IPS-NIHi11 (cell line): ENCODE data around the gene HEXB.
"Not testable (repeated sequence)": the region's sequence is repeated elsewhere in the genome, so short reads cannot be mapped to it uniquely, and the experiment has no call there.

ENCODE experiments used
- DNase-seq: peaks from one replicate; pipeline ENCODE4 v3.0.0; 2012; ENCODE audit warnings: mixed read lengths, low spot score

Gene HEXB

GRCh38 chr5:74659172-74659571 lies 25.9 kb upstream of the HEXB start:
- no peak for DNase-seq

DNA sequence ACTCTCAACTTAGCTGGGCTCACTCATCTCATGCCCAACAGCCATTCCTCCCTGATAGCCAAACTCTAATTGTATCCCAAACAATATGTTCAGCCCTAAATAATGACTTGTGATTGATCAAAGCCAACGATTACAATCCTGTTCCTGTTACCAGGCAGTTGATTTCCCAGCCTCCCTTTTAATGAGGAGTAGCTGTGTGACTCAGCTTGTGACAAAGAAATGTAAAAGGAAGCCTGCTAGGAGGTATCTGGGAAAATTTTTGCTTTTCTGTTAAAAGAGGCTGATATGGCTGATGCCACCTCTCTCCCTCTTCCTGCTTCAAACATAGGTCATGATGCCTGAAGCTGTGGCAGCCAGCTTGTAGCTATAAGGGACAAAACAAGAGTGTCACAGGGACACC lies 24.9 kb upstream of the HEXB start:
- DNase-seq = no peak

DNA sequence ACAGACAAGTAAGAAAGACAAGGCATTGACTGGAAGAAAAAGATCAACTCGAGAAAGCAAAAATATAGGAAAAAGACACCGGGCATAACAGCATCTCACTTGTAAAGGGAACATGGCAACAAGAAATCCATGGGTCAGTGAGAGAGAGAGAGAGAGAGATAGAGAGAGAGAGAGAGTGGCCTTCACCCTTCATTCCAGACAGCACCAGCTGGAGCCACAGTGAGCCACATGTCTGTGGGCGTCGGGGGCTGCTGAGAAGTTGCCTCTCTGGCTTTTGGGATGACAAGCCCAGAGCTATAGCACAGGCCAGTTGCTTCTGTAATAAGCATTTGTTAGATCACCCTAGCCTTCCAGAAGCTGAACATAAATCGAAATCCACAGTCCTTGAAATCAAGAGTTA lies 24.2 kb upstream of the HEXB start:
- DNase-seq = no peak

DNA sequence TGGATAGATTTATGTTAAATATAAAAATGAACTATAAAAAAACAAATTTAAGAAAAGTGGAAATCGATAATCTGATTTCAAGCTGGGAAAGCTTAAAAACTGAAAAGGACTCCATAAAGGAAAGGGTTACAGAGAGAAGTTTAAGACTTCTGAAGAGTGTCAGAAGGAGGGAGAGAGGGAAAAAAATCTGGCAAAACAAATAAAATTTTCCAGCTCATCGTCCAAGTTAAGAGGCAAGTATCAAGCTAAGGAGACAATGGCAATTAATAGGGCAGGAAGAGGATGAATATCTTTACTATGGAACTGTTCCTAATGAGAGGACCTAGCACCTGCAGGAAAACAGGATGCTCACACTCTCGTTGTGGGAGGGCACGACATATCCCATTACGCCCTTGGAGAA lies 20.5 kb upstream of the HEXB start:
- no peak for DNase-seq

DNA sequence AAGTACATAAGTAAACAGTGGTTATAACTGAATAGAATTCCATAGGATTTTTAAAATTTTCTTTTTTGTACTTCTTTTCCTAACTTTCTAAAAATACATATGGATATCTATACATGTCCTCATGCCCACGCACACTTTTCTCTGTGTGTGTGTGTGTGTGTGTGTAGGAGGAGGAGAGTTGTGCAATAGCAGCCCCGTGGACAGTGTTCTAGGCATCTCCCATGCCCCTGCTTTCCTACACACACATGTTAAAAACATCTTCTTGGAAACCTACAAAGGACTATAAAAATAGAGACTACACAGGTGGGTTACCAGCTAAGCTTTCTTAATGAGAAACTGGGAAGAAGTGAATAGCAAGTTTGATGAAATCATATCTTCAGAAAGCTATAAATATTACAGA lies 19.8 kb upstream of the HEXB start:
- DNase-seq = no peak

DNA sequence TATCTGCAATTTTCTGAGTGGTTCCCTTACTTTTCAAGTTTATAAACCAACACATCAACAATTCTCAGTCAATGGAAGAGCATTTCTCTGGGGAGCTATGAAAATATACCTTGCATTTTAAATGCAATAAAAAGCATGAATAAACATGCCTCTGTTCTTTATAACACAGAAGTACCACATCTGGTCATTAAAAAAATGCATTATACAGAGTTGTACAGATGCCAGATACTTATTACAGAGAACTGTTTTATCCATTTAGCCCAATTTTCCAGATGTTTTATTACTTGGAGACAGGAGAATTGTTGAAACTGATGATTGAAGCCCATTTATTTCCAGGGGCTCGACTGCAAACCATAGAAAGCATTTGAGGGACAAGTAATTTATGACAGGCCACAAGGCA lies 19.2 kb upstream of the HEXB start:
- no peak for DNase-seq

DNA sequence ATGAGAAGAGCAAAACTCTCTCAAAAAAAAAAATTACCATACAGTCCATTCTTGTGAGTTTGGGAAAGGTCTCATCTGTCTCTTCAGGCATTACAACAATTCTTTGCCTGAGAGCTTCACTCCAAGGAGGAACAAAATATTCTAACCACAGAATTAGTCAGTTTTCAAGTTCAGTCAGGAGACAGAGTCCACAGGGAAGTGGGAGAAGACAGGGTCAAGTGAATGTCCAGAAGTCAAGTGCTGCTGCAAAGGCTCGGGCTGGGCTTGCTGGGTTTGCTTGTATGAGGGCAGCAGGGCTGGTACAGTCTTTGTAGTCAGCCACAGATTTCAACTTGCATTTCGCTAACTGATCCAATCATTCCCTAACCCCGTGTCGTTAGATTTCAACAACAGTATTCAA lies 17.6 kb upstream of the HEXB start:
- DNase-seq = no peak

DNA sequence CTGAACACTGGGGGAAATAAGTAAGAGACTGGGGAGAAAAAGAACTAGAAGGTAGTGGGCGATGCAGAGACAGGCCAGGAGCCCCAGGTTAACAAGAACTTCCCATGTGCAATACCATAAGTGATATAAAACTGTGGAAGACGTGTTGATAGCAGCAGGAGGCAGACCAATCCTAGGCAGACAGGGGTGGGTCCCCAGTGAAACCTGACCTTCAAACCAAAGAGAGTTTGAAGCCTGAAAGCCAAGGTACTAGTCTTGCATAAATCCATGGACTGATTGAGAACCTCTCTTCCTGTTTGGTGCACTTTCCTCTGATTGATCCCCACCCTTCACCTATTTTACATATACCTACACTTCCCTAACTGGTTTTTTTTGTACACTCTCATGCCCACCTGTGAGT lies 15.2 kb upstream of the HEXB start:
- DNase-seq = no peak

DNA sequence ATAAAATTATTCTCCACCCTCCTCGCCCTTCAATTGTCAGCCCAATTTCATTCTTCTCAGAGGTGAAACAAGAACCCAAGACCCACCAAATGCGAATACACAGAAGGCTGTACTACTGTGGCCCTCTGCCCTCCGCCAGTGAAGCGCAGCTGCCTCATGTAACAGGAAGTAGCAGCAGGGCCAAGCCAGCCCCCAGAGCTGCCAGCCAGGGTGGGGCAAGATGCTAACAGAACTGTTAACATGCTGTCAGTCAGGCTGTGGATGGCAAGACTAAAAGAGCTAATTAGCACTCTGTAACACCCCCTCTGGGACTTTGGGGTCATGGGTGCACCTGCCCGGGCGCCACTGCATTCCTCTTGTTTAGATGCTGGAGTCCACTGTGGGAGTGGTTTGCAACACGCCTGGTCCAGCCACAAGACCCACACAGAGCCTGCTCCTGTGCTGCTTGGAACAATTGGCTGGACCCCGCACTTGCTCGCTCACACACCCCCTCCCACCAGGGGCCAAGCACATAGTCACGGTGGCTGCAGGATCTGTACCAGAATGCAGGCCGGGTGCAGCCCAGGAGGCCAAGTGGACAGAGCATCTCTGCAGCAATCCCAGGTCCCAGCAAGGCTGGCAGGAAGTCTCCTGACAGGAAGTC lies 14.5 kb upstream of the HEXB start:
- DNase-seq = no peak

DNA sequence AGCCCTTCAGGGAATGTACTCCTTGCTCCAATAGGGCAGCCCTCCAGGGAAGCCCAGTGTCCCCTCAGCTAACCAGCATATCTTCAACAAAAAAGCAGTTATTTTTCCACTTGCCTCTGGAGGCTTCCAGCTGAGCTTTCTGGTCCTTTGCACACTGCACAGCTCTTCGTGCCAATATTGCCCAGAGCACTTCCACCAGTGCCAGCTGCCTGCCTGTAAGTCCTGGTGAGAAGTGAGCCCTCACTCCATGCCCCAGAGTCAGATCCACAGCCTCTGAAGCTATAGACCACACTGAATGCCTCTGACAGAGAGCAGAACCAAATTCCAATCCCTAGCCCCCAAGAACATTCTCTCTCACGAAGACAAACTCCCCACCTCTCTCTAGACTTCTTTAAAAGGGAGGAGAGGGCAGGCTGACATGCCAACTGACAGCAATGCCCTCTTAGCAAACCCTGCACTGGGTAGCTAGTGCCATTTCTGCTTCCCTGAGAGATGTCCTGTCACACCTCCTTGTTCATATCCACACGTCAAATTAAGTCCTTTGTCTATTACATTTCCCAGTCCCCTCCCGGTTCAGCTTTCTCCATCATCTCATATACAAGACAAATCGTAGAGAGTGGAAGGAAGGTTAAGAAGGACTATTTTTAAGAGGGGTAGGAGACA lies 12.7 kb upstream of the HEXB start:
- no peak for DNase-seq

GRCh38 chr5:74673011-74673790 lies 11.8 kb upstream of the HEXB start:
- no peak for DNase-seq

- DNase-seq = not testable (repeated sequence)
Measured at GRCh38 chr5:74676466-74676865, 8.6 kb upstream of the HEXB start.

DNA sequence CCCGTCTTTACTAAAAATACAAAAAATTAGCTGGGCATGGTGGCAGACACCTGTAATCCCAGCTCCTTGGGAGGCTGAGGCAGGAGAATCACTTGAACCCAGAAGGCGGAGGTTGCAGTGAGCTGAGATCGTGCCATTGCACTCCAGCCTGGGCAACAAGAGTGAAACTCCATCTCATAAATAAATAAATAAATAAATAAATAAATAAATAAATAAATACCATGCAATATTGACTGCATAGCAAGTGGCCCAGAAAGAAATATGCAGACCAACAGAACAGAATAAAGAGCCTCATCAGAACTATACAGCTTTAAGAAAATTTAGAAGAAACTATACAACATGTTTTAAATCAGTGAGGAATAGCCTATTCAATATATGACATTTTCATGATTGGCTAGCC lies 6.9 kb upstream of the HEXB start:
- not testable (repeated sequence) for DNase-seq

GRCh38 chr5:74679300-74679699 lies 5.7 kb upstream of the HEXB start:
- not testable (repeated sequence) for DNase-seq

- DNase-seq = no peak
Measured at GRCh38 chr5:74679966-74680365, 5.1 kb upstream of the HEXB start.

DNA sequence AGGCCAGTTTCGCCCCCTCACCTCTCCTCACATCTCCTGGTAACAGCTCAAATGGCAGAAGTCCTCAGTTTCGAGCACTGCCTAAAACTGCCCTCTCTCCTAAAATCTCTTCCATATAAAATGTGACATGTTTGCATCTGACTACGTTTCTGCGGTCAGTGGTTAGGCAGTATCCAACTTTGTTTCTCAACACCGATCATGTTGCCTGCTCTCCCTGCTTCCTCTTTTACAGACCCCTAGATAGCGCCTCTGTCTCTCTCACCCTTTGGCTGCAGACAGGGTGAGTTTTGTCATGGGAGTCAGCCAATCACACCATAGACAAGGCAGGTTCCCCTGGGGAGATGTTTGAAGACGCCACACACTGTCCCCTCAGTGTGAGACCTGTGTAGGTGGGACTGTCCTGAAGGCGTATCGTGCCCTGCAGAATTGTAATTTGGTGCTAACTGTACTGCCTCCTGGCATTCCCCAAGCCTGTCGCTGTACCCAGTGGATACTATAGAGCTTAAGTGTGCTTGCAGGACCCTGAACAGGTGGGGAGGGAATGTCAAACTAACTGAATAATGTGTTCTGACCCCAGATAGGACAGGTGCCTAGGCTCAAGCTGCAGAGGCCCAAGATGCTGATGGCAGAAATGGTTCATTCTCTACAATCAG lies 1.1 kb downstream of the HEXB start:
- DNase-seq = peak; percentile 19

- DNase-seq = no peak
Measured at GRCh38 chr5:74686962-74687751, 2.1 kb downstream of the HEXB start.

GRCh38 chr5:74693191-74693590 lies 8.2 kb downstream of the HEXB start:
- no peak for DNase-seq

DNA sequence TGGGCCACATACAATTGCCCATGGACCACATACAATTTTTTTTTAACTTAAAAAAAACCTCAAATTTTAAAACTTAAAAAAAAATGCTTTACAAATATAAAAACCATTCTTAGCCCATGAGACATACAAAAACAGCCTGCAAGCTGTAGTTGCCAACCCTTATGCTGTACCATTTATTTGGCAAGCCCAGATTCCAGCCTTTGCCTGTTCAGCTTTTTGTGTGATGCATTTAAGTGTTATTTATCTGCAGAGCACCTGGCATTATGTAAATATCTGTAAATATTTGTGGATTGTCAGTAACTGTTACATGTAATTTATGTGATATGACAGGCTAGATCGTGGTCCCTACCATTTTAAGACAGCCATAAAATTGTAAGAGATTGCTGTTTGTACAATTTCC lies 32.6 kb downstream of the HEXB start:
- DNase-seq = no peak

- DNase-seq = no peak
Measured at GRCh38 chr5:74722271-74722670, 37.2 kb downstream of the HEXB start.

DNA sequence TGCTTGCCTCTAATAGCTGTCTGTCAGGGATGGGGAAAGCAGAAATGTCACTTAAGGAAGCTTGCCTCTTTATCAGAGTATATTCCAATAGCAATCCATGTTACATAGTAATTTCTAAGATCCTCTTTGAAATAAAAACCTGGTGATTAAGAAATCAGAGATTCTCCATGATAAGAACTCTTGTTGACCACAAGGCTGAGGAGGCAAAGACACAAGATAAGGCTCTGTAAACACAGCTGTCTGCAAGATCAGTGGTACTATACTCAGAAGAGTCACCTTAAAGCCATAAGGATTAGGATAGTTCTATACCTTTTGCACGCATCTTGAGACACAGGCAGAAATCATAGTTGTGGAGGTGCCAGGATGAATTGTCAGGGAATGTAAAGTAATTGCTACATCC lies 40.3 kb downstream of the HEXB start:
- DNase-seq = no peak

GRCh38 chr5:74736759-74737158 lies 51.7 kb downstream of the HEXB start:
- DNase-seq = no peak
